ENCODE results near the gene RER1. TPM values are rescaled to one million over a fixed set of nuclear protein-coding genes. Genes with fewer than 3 reads are reported as not detected.

Gene RER1
- total RNA-seq, 2 donors from 2014 or later = 114 TPM

- H3K27me3 ChIP-seq (ENCODE audit: control insufficient read depth, insufficient read depth, low read length, poor library complexity, severe bottlenecking) = no peaks in the 10 kb centered on the region
- no peak overlapping the region for H3K27ac ChIP-seq (ENCODE audit: low read depth, low read length)
- Mint-ChIP-seq H3K27ac (no peak overlapping the region), H3K27me3 (ENCODE audit: insufficient read depth) (peaks cover 28% of the 10 kb centered on the region), H3K36me3 (ENCODE audit: low read depth) (no peaks in the 10 kb centered on the region), H3K4me1 (peaks cover 1% of the 10 kb centered on the region), H3K9me3 (peaks cover 20% of the 10 kb centered on the region), H3K4me3 (no peak overlapping the region)
- H3K4me1 ChIP-seq (ENCODE audit: control insufficient read depth, insufficient read depth, low read length) = no peaks in the 10 kb centered on the region
- no peak for TF ChIP-seq CTCF (conservative IDR thresholded peaks at IDR 0.05)
- H3K9me3 ChIP-seq (ENCODE audit: control insufficient read depth, low read length) = peaks cover 11% of the 10 kb centered on the region
- 87 to 91% methylated on average over 12 to 16 of the region's 16 CpGs for WGBS, 2 experiments (ENCODE audit: insufficient coverage in 1 of 2, insufficient read length in 1 of 2)
- H3K36me3 ChIP-seq (ENCODE audit: control insufficient read depth, insufficient read depth, low read length) = no peaks in the 10 kb centered on the region
- no peak overlapping the region for H3K4me3 ChIP-seq (ENCODE audit: low read length)
- H3K9ac ChIP-seq (ENCODE audit: extremely low read depth, low read length, poor library complexity, severe bottlenecking) = no peak overlapping the region
- no peak for DNase-seq
Measured at GRCh38 chr1:2419416-2419815, 27.8 kb downstream of the RER1 start.

GRCh38 chr1:2422523-2422922 is 30.9 kb downstream of the RER1 start:
- H3K27ac ChIP-seq (ENCODE audit: low read depth, low read length) = no peak overlapping the region
- H3K9me3 ChIP-seq (ENCODE audit: control insufficient read depth, low read length) = peaks cover 11% of the 10 kb centered on the region
- DNase-seq = no peak
- no peak overlapping the region for H3K4me3 Mint-ChIP-seq
- H3K4me1 ChIP-seq (ENCODE audit: control insufficient read depth, insufficient read depth, low read length) = no peaks in the 10 kb centered on the region
- H3K9me3 Mint-ChIP-seq = peaks cover 21% of the 10 kb centered on the region
- H3K36me3 ChIP-seq (ENCODE audit: control insufficient read depth, insufficient read depth, low read length) = no peaks in the 10 kb centered on the region
- no peaks in the 10 kb centered on the region for H3K36me3 Mint-ChIP-seq (ENCODE audit: low read depth)
- 83 to 94% methylated on average over 1 to 4 of the region's 4 CpGs for WGBS, 2 experiments (ENCODE audit: insufficient coverage in 1 of 2, insufficient read length in 1 of 2)
- peaks cover 23% of the 10 kb centered on the region for H3K27me3 Mint-ChIP-seq (ENCODE audit: insufficient read depth)
- no peak overlapping the region for H3K9ac ChIP-seq (ENCODE audit: extremely low read depth, low read length, poor library complexity, severe bottlenecking)
- no peak overlapping the region for H3K4me3 ChIP-seq (ENCODE audit: low read length)
- no peaks in the 10 kb centered on the region for H3K27me3 ChIP-seq (ENCODE audit: control insufficient read depth, insufficient read depth, low read length, poor library complexity, severe bottlenecking)
- no peak overlapping the region for H3K27ac Mint-ChIP-seq
- H3K4me1 Mint-ChIP-seq = no peaks in the 10 kb centered on the region
- TF ChIP-seq CTCF (conservative IDR thresholded peaks at IDR 0.05) = no peak

- WGBS, 2 experiments (ENCODE audit: insufficient coverage in 1 of 2, insufficient read length in 1 of 2) = 91 to 92% methylated on average over 9 to 11 of the region's 11 CpGs
- Histone ChIP-seq H3K36me3 (ENCODE audit: control insufficient read depth, insufficient read depth, low read length) (no peaks in the 10 kb centered on the region), H3K27ac (ENCODE audit: low read depth, low read length) (no peak overlapping the region), H3K4me3 (ENCODE audit: low read length) (no peak overlapping the region), H3K27me3 (ENCODE audit: control insufficient read depth, insufficient read depth, low read length, poor library complexity, severe bottlenecking) (no peaks in the 10 kb centered on the region), H3K9ac (ENCODE audit: extremely low read depth, low read length, poor library complexity, severe bottlenecking) (no peak overlapping the region), H3K9me3 (ENCODE audit: control insufficient read depth, low read length) (peaks cover 11% of the 10 kb centered on the region), H3K4me1 (ENCODE audit: control insufficient read depth, insufficient read depth, low read length) (no peaks in the 10 kb centered on the region)
- Mint-ChIP-seq H3K36me3 (ENCODE audit: low read depth) (no peaks in the 10 kb centered on the region), H3K27me3 (ENCODE audit: insufficient read depth) (peaks cover 8% of the 10 kb centered on the region), H3K27ac (no peak overlapping the region), H3K4me3 (no peak overlapping the region), H3K4me1 (no peaks in the 10 kb centered on the region), H3K9me3 (peaks cover 32% of the 10 kb centered on the region)
- no peak for TF ChIP-seq CTCF (conservative IDR thresholded peaks at IDR 0.05)
- no peak for DNase-seq
Measured at GRCh38 chr1:2425892-2426291, 34.3 kb downstream of the RER1 start.
